H1 (cell line): ENCODE measurements around the gene APPL2. TPM values are rescaled to one million over a fixed set of nuclear protein-coding genes. Genes with fewer than 3 reads are reported as not detected.

Experiments
- CHD1 ChIP-seq: IDR thresholded peaks from 2 replicates; pipeline ENCODE4 v1.6.1; 2012; ENCODE audit warnings: low read depth, low read length, improper control_type of control experiment
- polyA plus RNA-seq, 7 experiments: library from polyadenylated mRNA; depleted of rRNA in 3 of 7; stranded (reverse) in 5 of 7; unstranded in 2 of 7; fragments of >200 nt in 5 of 7; fragments of 200-250 nt in 2 of 7; gene quantifications; 1 replicate in 5 of 7; 2 replicates in 1 of 7; 4 replicates in 1 of 7; pipeline versions ENCODE4 v1.2.1 to v1.2.3, GENCODE V29; 2011 to 2013; ENCODE audit warnings: missing spikeins in 2 of 7, mixed read lengths in 2 of 7
- total RNA-seq: library from RNA; stranded (reverse); fragmentation: NEBNext Ultra II Directional; extraction: Animal tissue kit (Norgen Biotek cat#: 25700); gene quantifications from 2 replicates; pipeline ENCODE4 v1.2.1, GENCODE V29; 2021

Gene APPL2
- total and polyA plus RNA-seq, 2 of the 8 experiments (the other 6 are each of a cell fraction or from before 2014, with no cell fraction given), result 8.9 to 22.9 TPM

- TF ChIP-seq CHD1, result no peak
Observed at GRCh38 chr12:105228494-105228893, 7.5 kb downstream of the APPL2 start (continued).
